Retina (tissue), 1 donor: ENCODE data around the gene TBC1D12.
"Not testable (repeated sequence)": the region's sequence is repeated elsewhere in the genome, so short reads cannot be mapped to it uniquely, and the experiment has no call there.

Experiments used
- DNase-seq: peaks from one replicate; pipeline ENCODE4 v3.0.0-alpha.2; 2016

The TBC1D12 gene

DNA sequence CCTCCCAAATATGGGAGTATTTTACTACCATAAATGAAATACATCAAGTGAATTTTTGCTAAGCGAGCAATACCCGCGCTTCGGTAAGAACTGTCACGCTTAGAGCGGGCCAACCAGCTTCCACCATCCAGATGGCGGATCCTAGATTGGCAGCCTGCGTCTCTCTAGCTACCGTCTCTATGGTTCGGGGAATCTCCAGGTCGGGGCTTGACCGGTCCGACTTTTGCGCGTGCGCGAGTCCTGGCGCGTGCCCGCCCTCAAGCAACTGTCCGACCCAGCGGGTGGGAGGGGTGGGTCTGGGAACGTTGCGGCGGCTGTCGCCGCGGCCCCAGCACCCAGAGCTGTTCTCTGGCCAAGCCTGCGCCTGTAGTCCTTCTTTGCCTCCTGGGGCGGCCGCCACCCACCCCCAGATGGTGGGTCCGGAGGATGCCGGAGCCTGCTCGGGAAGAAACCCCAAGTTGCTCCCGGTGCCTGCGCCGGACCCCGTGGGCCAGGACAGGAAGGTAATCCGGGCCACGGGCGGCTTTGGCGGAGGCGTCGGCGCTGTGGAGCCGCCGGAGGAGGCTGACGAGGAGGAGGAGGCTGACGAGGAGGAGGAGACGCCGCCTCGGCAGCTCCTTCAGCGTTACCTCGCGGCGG lies at the start of gene TBC1D12:
Gene TBC1D12 (plus strand): TSS at position 338 of the 639 bp plus-strand sequence. CDS start 73 bp downstream, at position 411.
- peak; percentile 97 for DNase-seq

DNA sequence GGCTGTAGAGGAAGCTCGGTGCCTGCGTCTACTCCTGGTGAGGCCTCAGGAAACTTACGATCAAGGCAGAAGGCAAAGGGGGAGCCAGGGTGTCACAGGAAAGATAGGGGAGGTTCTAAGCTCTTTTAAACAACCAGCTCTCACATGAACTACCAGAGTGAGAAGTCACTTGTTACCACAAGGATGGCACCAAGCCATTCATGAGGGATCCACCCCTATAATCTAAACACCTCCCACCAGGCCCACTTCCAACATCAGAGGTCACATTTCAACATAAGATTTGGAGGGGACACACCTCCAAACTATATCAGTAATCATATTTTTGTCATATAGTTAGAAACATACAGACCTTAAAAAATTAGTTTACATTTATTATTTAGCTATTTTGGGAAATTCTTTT lies 49.0 kb upstream of the TBC1D12 start:
- DNase-seq, result no peak

DNA sequence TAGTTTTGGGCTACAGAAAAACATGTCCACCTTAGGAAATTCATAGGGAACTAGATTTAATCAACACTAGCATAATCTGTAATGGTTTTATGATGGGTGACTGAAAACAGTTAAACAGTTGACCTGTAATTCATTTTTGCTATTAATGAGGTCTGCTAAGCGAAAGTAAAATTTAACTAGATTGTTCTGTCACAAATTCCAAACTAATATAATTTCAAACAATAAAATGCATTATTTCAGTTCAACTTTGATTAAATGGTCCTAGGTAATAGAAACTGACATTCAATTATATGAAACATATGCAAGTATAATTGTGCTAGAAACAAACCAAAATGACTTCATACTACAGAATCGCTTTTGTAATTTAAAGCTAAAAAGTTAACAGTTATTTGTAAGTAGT lies 46.5 kb upstream of the TBC1D12 start:
- DNase-seq, result no peak

GRCh38 chr10:94357193-94357592 lies 45.1 kb upstream of the TBC1D12 start:
- no peak for DNase-seq

GRCh38 chr10:94358480-94358879 lies 43.9 kb upstream of the TBC1D12 start:
- no peak for DNase-seq

GRCh38 chr10:94361171-94361794 lies 41.1 kb upstream of the TBC1D12 start:
- DNase-seq, result no peak

DNA sequence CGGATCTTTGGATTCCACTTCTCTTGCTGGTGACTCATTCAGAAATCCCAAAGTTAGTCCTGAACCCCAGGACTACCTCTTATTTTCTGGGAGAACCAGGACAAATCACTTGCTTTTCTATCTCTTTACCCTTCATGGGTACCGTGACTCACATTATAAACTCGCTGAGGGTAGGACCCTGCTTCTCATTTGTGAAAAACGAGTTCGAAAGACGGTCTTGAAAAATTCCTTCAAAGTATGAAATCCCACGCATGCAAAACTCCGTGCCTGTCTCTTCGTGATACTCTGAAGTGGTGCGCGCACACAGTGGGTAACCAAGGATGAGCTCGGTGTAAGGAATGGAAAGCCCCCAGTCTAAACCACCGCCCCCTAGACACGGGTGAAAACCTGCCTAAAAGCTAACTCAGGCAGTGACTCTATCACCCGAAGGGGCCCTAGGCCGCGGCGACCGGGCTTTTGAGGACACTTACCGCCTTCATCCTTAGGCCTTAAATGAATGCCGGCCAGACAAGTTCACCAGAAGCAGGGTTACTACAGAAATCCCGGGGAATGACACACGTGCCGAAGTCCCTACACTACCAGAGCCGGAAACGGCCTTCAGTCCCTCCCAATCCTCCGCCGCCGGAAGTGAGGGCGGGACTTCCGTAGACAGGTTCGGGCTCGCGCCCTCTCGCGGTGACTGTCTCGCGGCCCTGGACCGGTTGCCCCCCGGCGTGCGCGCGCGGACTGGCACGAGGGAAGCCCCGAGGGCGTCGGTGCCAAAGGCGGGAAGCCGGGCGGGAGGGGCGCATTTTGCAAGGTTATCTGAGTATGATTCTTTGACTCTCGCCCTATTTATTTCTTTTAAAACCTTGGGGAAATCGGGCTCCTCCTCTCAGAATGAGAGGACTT lies 39.7 kb upstream of the TBC1D12 start, which contains the start of gene NOC3L:
Gene NOC3L (minus strand): TSS at position 580 of the 891 bp plus-strand sequence. CDS start 101 bp downstream, at position 479.
- DNase-seq, result peak; percentile 97

DNA sequence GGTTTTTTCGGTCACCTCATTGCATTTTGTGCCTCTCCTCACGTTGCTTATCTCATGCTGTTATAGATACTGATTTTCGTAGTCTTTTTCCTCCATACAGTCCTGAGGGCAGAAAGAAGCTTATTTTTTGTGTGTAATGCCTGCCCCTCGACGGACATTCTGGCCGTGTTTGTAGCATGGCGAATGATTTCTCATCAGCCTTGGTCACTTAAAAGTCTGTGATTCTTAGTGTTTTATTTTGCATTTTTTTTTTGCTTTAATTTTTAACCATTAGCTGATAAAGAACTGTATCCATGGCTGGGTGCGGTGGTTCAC lies 39.1 kb upstream of the TBC1D12 start:
- no peak for DNase-seq

DNA sequence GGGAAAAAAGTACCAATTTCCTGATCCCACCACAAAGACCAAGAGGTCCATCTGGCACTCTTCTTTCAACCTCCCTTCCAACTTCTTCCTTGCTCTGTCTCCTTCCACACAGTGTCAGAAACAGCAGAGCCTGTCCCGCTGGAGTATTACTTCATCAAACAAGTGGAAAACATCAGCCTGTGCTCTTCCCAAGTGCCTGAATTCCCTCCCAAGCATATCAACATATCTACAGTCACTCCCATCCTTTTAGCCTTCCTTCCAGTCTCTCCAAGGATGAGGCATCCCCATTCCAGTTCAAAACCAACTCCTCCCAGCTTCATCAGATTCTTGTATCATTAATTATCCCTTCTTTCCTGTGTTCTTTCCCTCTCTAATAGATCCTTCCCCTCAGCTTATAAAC lies 37.9 kb upstream of the TBC1D12 start:
- DNase-seq, result no peak

- DNase-seq, result no peak
Observed at GRCh38 chr10:94366382-94366781, 36.0 kb upstream of the TBC1D12 start.

- no peak for DNase-seq
Observed at GRCh38 chr10:94370501-94370900, 31.8 kb upstream of the TBC1D12 start.

DNA sequence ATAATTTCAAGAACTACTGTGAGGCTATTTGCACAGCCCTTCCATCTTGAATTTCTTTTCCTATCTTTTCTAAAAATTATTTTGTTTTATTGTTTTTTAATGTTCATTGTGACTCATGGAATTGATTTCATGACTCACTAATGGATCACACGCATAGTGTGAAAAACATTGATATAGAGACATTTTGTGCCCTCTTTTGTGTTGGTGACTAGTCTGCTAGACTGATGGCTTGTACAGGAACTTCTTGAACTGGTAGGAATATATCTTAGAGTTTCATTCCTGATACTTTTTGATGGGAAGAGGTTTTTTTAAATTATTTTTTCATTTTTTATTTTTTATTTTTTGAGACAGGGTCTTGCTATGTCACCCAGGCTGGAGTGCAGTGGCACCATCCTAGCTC lies 27.0 kb upstream of the TBC1D12 start:
- DNase-seq, result no peak

DNA sequence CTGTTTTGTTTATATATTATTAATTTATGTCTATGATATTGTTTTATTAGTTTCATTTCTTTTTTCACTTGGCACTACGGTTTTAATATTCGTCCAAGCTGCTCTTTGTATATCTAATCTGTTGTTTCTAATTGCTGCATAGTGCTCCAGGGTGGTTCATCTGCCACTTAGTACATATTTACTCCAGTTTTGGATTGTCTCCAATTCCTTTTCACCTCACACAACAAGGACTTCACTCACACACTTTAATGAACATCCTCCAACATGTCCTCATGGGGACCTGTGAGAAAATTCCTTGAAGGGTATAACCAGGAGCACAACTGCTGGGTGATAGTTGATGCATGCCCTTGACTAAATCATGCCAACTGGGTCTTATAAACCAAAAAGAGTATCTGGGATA lies 25.5 kb upstream of the TBC1D12 start:
- DNase-seq, result no peak

- DNase-seq, result no peak
Observed at GRCh38 chr10:94383530-94383929, 18.8 kb upstream of the TBC1D12 start.

DNA sequence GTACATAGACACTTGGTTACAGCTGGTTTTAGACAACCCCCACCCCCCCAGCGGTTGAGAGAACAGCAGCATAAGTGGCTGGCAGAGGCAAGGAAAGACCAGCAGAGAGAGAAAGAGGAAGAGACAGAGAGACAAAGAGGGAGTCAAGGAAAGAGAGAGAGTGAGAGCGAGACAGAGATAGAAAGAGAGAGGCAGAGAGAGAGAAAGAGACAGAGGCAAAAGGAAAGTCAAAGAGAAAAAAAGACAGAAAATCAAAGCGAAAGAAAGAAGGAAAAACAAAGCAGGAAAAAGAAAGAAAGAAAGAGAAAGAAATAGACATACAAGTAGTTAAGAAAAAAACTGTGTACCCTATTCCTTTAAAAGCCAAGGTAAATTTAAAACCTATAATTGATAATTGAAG lies 16.6 kb upstream of the TBC1D12 start:
- DNase-seq, result not testable (repeated sequence)

DNA sequence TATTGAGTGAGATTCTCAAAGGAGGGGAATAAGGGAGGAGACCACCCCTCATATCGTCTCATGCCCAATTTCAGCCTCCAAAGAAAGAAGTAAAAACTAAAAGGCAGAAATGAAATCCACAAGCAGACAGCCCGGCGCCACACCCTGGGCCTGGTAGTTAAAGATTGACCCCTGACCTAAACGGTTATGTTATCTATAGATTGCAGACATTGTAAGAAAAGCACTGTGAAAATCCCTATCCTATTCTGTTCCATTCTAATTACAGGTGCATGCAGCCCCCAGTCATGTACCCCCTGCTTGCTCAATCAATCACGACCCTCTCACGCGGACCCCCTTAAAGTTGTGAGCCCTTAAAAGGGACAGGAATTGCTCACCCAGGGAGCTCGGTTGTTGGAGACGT lies 10.2 kb upstream of the TBC1D12 start:
- DNase-seq, result not testable (repeated sequence)

DNA sequence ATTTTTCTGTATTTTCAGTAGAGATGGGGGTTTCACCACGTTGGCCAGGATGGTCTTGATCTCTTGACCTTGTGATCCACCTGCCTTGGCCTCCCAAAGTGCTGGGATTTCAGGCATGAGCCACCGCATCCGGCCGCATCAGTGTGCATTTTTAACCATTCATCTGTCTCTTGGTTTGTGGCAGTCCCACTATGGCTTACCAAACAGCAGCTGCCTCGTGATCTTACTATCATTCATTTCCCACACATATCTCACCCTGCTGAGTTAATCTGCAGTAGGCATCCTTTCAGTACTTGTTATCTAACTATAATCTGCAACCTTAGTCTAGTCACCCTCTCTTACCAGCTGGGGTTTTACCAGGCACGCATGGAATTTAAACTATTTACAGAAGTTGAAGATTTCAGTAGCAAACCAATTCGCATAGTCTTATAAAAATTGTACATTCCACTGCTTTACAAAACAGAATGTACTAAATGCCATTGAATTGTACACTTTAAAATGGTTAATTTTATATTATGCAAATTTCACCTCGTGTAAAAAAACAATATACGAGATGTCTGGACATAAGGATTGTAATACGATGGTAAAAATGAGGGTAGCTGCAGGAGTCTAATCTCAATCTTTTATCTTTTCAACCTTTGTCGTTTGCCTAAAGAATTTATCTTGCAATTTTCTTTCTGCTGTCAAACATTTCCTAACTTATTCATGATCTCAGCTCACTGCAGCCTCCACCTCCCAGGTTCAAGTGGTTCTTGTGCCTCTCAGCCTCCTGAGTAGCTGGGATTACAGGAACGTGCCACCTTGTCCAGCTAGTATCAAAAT lies 4.6 kb upstream of the TBC1D12 start:
- no peak for DNase-seq

GRCh38 chr10:94398762-94399161 lies 3.6 kb upstream of the TBC1D12 start:
- DNase-seq, result no peak

- no peak for DNase-seq
Observed at GRCh38 chr10:94402843-94403379, 570 bp downstream of the TBC1D12 start.

DNA sequence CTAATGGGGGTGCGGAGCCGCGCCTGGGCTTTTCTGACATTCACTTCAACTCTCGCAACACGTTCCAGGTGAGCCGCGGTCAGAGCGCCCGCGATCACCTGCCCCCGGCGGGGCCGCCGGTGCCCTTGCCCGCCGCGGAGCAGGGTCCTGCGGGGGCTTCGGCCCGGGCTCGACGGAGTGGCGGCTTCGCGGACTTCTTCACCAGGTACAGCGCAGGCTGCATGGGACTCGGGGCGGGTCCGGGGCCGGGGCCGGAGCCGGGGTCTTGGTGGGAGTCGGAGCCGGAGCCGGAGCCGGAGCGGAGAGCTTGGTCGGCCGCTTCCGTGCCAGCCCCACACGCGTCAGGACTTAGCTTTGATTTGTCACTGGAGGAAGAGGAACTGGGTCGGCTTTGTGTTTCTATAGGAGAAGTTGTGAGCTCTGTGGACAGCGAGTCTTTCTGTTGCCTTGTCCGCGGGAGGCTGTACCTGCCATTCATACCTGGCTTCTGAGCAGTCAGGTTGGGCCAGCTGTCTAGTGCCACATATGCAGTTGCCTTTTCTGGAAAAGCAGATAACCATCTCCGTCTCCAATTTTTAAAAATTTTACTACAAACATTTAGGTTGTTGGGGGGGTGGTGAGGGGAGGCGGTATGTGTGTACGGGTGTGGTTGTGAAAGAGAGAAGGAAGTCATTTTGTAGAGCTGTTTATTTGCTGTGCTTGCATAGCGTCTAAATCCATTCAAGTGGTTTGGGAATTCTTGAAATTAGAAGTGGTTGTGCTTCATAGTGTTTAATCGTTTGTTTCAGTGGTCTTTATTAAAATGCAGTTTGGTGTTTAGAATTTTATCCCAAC lies 1.3 kb downstream of the TBC1D12 start:
- DNase-seq, result peak; percentile 87

DNA sequence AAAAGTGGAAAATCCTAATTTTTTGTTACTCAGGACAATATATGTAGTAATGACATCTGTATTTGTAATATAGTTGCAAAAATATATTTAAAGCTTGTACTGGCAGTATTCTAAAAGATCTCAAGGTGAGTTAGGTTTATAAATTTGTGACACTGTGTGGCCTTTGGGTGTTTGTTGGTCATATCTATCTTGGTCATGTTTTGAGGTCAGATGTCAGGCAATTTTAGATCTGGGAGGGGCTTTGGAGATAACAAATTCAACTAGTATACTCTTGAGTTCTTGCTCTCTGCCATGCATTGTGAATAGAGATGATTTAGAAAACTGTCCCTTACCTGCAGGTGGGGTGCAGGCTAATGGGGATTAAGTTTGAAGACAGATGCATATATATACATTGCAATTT lies 3.1 kb downstream of the TBC1D12 start:
- DNase-seq, result no peak

GRCh38 chr10:94407668-94408067 lies 5.3 kb downstream of the TBC1D12 start:
- DNase-seq, result no peak
